ENCODE data around the gene PCDHGA7. TPM values are rescaled to one million over a fixed set of nuclear protein-coding genes. Genes with fewer than 3 reads are reported as not detected.
"Not testable (repeated sequence)": the region's sequence is repeated elsewhere in the genome, so short reads cannot be mapped to it uniquely, and the experiment has no call there.

Gene PCDHGA7
- total RNA-seq, 1 donor: 8.4 TPM

- H3K4me3 ChIP-seq (ENCODE audit: low read depth, low read length): peak within 1 kb of the TSS; percentile 69
- DNase-seq (ENCODE audit: low read depth): peak; percentile 97
- TF ChIP-seq CTCF (IDR thresholded peaks at IDR 0.05; ENCODE audit: insufficient read depth, low read length): peak; percentile 75
Measured at GRCh38 chr5:141430332-141431113, 48.0 kb downstream of the PCDHGA7 start, which contains the start of gene PCDHGA12. PCDHGA12 (plus strand) TSS chr5:141430507; CDS start chr5:141430760, 253 bp downstream.

GRCh38 chr5:141431286-141431685 is 48.7 kb downstream of the PCDHGA7 start:
- peak; percentile 67 for DNase-seq (ENCODE audit: low read depth)
- TF ChIP-seq CTCF (IDR thresholded peaks at IDR 0.05; ENCODE audit: insufficient read depth, low read length): no peak
- peak overlapping the region; percentile 69 for H3K4me3 ChIP-seq (ENCODE audit: low read depth, low read length)

GRCh38 chr5:141432308-141432707 is 49.8 kb downstream of the PCDHGA7 start:
- not testable (repeated sequence) for DNase-seq (ENCODE audit: low read depth)
- H3K4me3 ChIP-seq (ENCODE audit: low read depth, low read length): peak overlapping the region; percentile 69

GRCh38 chr5:141432726-141433125 is 50.2 kb downstream of the PCDHGA7 start:
- not testable (repeated sequence) for DNase-seq (ENCODE audit: low read depth)
- H3K4me3 ChIP-seq (ENCODE audit: low read depth, low read length): peak overlapping the region; percentile 31

- no peak overlapping the region for H3K4me3 ChIP-seq (ENCODE audit: low read depth, low read length)
- TF ChIP-seq CTCF (IDR thresholded peaks at IDR 0.05; ENCODE audit: insufficient read depth, low read length): no peak
Measured at GRCh38 chr5:141434006-141434405, 51.5 kb downstream of the PCDHGA7 start.

More at GRCh38 chr5:141434006-141434405, 51.5 kb downstream of the PCDHGA7 start:
- DNase-seq (ENCODE audit: low read depth): no peak

Other genes starting within 250 kb of the PCDHGA7 start
- gene PCDHB5, start 247.5 kb upstream of the PCDHGA7 start, total RNA-seq (ENCODE audit: low replicate concordance): 0.45 and 0.57 TPM in 2 replicates
- gene PCDHB6, start 232.7 kb upstream of the PCDHGA7 start, total RNA-seq (ENCODE audit: low replicate concordance): 0.18 TPM in 1 of 2 replicates, not detected in the other
- 0.63 and 0.98 TPM in 2 replicates for gene PCDHB7, start 210.1 kb upstream of the PCDHGA7 start, total RNA-seq (ENCODE audit: low replicate concordance)
- gene PCDHB8, start 205.0 kb upstream of the PCDHGA7 start, total RNA-seq (ENCODE audit: low replicate concordance): 0.16 and 0.27 TPM in 2 replicates
- 0.25 and 0.36 TPM in 2 replicates for gene PCDHB16, start 200.4 kb upstream of the PCDHGA7 start, total RNA-seq (ENCODE audit: low replicate concordance)
- 0.41 and 1.2 TPM in 2 replicates for gene PCDHB9, start 195.6 kb upstream of the PCDHGA7 start, total RNA-seq (ENCODE audit: low replicate concordance)
- 0.36 and 0.41 TPM in 2 replicates for gene PCDHB10, start 190.4 kb upstream of the PCDHGA7 start, total RNA-seq (ENCODE audit: low replicate concordance)
- gene PCDHB11, start 183.1 kb upstream of the PCDHGA7 start, total RNA-seq (ENCODE audit: low replicate concordance): 0.08 and 0.27 TPM in 2 replicates
- gene PCDHB12, start 174.0 kb upstream of the PCDHGA7 start, total RNA-seq (ENCODE audit: low replicate concordance): 0.18 and 0.25 TPM in 2 replicates
- gene PCDHB13, start 168.8 kb upstream of the PCDHGA7 start, total RNA-seq (ENCODE audit: low replicate concordance): 0.27 and 0.65 TPM in 2 replicates
- 0.45 and 0.74 TPM in 2 replicates for gene PCDHB14, start 159.4 kb upstream of the PCDHGA7 start, total RNA-seq (ENCODE audit: low replicate concordance)
- 0.09 TPM in 1 of 2 replicates, not detected in the other for gene PCDHB15, start 137.3 kb upstream of the PCDHGA7 start, total RNA-seq (ENCODE audit: low replicate concordance)
- 0.72 TPM in 1 of 2 replicates, not detected in the other for gene SLC25A2, start 78.7 kb upstream of the PCDHGA7 start, total RNA-seq (ENCODE audit: low replicate concordance)
- 62.1 and 66.0 TPM in 2 replicates for gene TAF7, start 62.0 kb upstream of the PCDHGA7 start, total RNA-seq (ENCODE audit: low replicate concordance)
- gene PCDHGA1, start 52.2 kb upstream of the PCDHGA7 start, total RNA-seq (ENCODE audit: low replicate concordance): 0.90 and 1.4 TPM in 2 replicates
- gene PCDHGA2, start 44.0 kb upstream of the PCDHGA7 start, total RNA-seq (ENCODE audit: low replicate concordance): 2.5 and 3.9 TPM in 2 replicates
- gene PCDHGA3, start 38.9 kb upstream of the PCDHGA7 start, total RNA-seq (ENCODE audit: low replicate concordance): 1.1 and 4.4 TPM in 2 replicates
- gene PCDHGB1, start 32.6 kb upstream of the PCDHGA7 start, total RNA-seq (ENCODE audit: low replicate concordance): 3.1 and 4.2 TPM in 2 replicates
- gene PCDHGA4, start 27.7 kb upstream of the PCDHGA7 start, total RNA-seq (ENCODE audit: low replicate concordance): 3.7 and 9.9 TPM in 2 replicates
- 1.3 and 5.7 TPM in 2 replicates for gene PCDHGB2, start 22.7 kb upstream of the PCDHGA7 start, total RNA-seq (ENCODE audit: low replicate concordance)
- gene PCDHGA5, start 18.6 kb upstream of the PCDHGA7 start, total RNA-seq (ENCODE audit: low replicate concordance): 1.7 and 3.5 TPM in 2 replicates
- gene PCDHGB3, start 12.5 kb upstream of the PCDHGA7 start, total RNA-seq (ENCODE audit: low replicate concordance): 7.7 and 9.6 TPM in 2 replicates
- 3.9 and 7.4 TPM in 2 replicates for gene PCDHGA6, start 8.9 kb upstream of the PCDHGA7 start, total RNA-seq (ENCODE audit: low replicate concordance)
- gene PCDHGB4, start 5.0 kb downstream of the PCDHGA7 start, total RNA-seq (ENCODE audit: low replicate concordance): 9.0 and 17.4 TPM in 2 replicates
- gene PCDHGA8, start 9.9 kb downstream of the PCDHGA7 start, total RNA-seq (ENCODE audit: low replicate concordance): 2.5 and 3.8 TPM in 2 replicates
- 8.5 and 19.9 TPM in 2 replicates for gene PCDHGB5, start 15.2 kb downstream of the PCDHGA7 start, total RNA-seq (ENCODE audit: low replicate concordance)
- 4.1 and 7.3 TPM in 2 replicates for gene PCDHGA9, start 20.0 kb downstream of the PCDHGA7 start, total RNA-seq (ENCODE audit: low replicate concordance)
- gene PCDHGB6, start 25.3 kb downstream of the PCDHGA7 start, total RNA-seq (ENCODE audit: low replicate concordance): 3.8 and 5.8 TPM in 2 replicates
- 10.6 and 22.2 TPM in 2 replicates for gene PCDHGA10, start 30.2 kb downstream of the PCDHGA7 start, total RNA-seq (ENCODE audit: low replicate concordance)
- 16.7 and 22.1 TPM in 2 replicates for gene PCDHGB7, start 34.9 kb downstream of the PCDHGA7 start, total RNA-seq (ENCODE audit: low replicate concordance)
- 7.6 and 17.8 TPM in 2 replicates for gene PCDHGA11, start 38.3 kb downstream of the PCDHGA7 start, total RNA-seq (ENCODE audit: low replicate concordance)
- gene PCDHGA12, start 47.8 kb downstream of the PCDHGA7 start, total RNA-seq (ENCODE audit: low replicate concordance): 39.7 and 50.5 TPM in 2 replicates
- 53.7 and 97.7 TPM in 2 replicates for gene PCDHGC3, start 93.2 kb downstream of the PCDHGA7 start, total RNA-seq (ENCODE audit: low replicate concordance)
- 2.5 and 5.2 TPM in 2 replicates for gene PCDHGC4, start 102.3 kb downstream of the PCDHGA7 start, total RNA-seq (ENCODE audit: low replicate concordance)
- 7.0 and 10.5 TPM in 2 replicates for gene PCDHGC5, start 106.3 kb downstream of the PCDHGA7 start, total RNA-seq (ENCODE audit: low replicate concordance)
- 16.3 and 22.1 TPM in 2 replicates for gene DIAPH1, start 236.3 kb downstream of the PCDHGA7 start, total RNA-seq (ENCODE audit: low replicate concordance)

Data from fibroblast of the aortic adventitia (primary cell).